Measurements from ENCODE around the gene EFHC1. TPM values are rescaled to one million over a fixed set of nuclear protein-coding genes. Genes with fewer than 3 reads are reported as not detected.

The EFHC1 gene
- total RNA-seq, 1 experiment from 2014 or later = 12.4 TPM

- ChIA-PET CTCF (no interaction called here), POLR2A (no interaction called here), RAD21 (ENCODE audit: low non-redundant PET in 1 of 2, low total read pairs in 2 of 2, uncharacterized antibody in 2 of 2, unreplicated experiment in 2 of 2) (no interaction called here)
- no TSS peak for BruUV-seq (replicated peaks)
- intact Hi-C loops (cut with micrococcal nuclease) = no loop called here
- H3K36me3 ChIP-seq (ENCODE audit: control insufficient read depth in 1 of 2, insufficient read depth in 2 of 2, low read length in 2 of 2) = no peaks in the 10 kb centered on the region
- no peak overlapping the region for H3K4me2 ChIP-seq (ENCODE audit: low read length)
- H3K27ac ChIP-seq (ENCODE audit: low read depth, low read length) = no peak overlapping the region
- H3K9me2 ChIP-seq (ENCODE audit: insufficient read depth) = no peaks in the 10 kb centered on the region
- no peaks in the 10 kb centered on the region for H3K4me1 ChIP-seq (ENCODE audit: control insufficient read depth in 1 of 2, insufficient read depth in 2 of 2, low read length in 2 of 2)
- no peak for TF ChIP-seq EZH2phosphoT487 (IDR thresholded peaks at IDR 0.05; ENCODE audit: borderline replicate concordance)
- H2AFZ ChIP-seq (ENCODE audit: low read depth, low read length, poor library complexity, severe bottlenecking) = no peak overlapping the region
- H3K79me2 ChIP-seq (ENCODE audit: insufficient read depth, low read length) = no peaks in the 10 kb centered on the region
- ATAC-seq (no peak), DNase-seq (ENCODE audit: low read depth, low spot score) (no peak)
- no peaks in the 10 kb centered on the region for H4K20me1 ChIP-seq (ENCODE audit: insufficient read depth)
- H3K9me3 ChIP-seq (ENCODE audit: control insufficient read depth in 1 of 2, insufficient read depth in 1 of 2, low read depth in 1 of 2, low read length in 2 of 2) = no peaks in the 10 kb centered on the region
- no peaks in the 10 kb centered on the region for H3K27me3 ChIP-seq (ENCODE audit: insufficient read depth, low read length)
- no peak overlapping the region for H3K4me3 ChIP-seq (replicated peaks in 1 of 2; ENCODE audit: low read depth in 1 of 2, low read length in 2 of 2)
- no peak overlapping the region for H3K9ac ChIP-seq (ENCODE audit: low read length)
These were observed 46.9 kb upstream of the EFHC1 start for GRCh38 chr6:52373151-52373690.

GRCh38 chr6:52374247-52374646, 45.9 kb upstream of the EFHC1 start:
- Histone ChIP-seq H3K9me3 (ENCODE audit: control insufficient read depth in 1 of 2, insufficient read depth in 1 of 2, low read depth in 1 of 2, low read length in 2 of 2) (no peaks in the 10 kb centered on the region), H3K27ac (ENCODE audit: low read depth, low read length) (no peak overlapping the region), H2AFZ (ENCODE audit: low read depth, low read length, poor library complexity, severe bottlenecking) (no peak overlapping the region), H3K9ac (ENCODE audit: low read length) (no peak overlapping the region), H3K36me3 (ENCODE audit: control insufficient read depth in 1 of 2, insufficient read depth in 2 of 2, low read length in 2 of 2) (no peaks in the 10 kb centered on the region), H3K27me3 (ENCODE audit: insufficient read depth, low read length) (no peaks in the 10 kb centered on the region), H3K4me3 (replicated peaks in 1 of 2; ENCODE audit: low read depth in 1 of 2, low read length in 2 of 2) (no peak overlapping the region), H3K4me2 (ENCODE audit: low read length) (no peak overlapping the region), H3K9me2 (ENCODE audit: insufficient read depth) (no peaks in the 10 kb centered on the region), H3K4me1 (ENCODE audit: control insufficient read depth in 1 of 2, insufficient read depth in 2 of 2, low read length in 2 of 2) (no peaks in the 10 kb centered on the region), H3K79me2 (ENCODE audit: insufficient read depth, low read length) (no peaks in the 10 kb centered on the region), H4K20me1 (ENCODE audit: insufficient read depth) (no peaks in the 10 kb centered on the region)
- DNase-seq (ENCODE audit: low read depth, low spot score) (no peak), ATAC-seq (no peak)
- no TSS peak for BruUV-seq (replicated peaks)
- ChIA-PET CTCF (no interaction called here), RAD21 (ENCODE audit: low non-redundant PET in 1 of 2, low total read pairs in 2 of 2, uncharacterized antibody in 2 of 2, unreplicated experiment in 2 of 2) (no interaction called here), POLR2A (no interaction called here)
- no peak for TF ChIP-seq YY1 (IDR thresholded peaks at IDR 0.05; ENCODE audit: extremely low read depth, insufficient replicate concordance, low read depth, low read length)
- TF ChIP-seq, protein P1, sequence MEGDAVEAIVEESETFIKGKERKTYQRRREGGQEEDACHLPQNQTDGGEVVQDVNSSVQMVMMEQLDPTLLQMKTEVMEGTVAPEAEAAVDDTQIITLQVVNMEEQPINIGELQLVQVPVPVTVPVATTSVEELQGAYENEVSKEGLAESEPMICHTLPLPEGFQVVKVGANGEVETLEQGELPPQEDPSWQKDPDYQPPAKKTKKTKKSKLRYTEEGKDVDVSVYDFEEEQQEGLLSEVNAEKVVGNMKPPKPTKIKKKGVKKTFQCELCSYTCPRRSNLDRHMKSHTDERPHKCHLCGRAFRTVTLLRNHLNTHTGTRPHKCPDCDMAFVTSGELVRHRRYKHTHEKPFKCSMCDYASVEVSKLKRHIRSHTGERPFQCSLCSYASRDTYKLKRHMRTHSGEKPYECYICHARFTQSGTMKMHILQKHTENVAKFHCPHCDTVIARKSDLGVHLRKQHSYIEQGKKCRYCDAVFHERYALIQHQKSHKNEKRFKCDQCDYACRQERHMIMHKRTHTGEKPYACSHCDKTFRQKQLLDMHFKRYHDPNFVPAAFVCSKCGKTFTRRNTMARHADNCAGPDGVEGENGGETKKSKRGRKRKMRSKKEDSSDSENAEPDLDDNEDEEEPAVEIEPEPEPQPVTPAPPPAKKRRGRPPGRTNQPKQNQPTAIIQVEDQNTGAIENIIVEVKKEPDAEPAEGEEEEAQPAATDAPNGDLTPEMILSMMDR (IDR thresholded peaks at IDR 0.05 in 2 of 3, conservative IDR thresholded peaks at IDR 0.05 in 1 of 3; ENCODE audit: borderline replicate concordance in 1 of 3, insufficient read depth in 1 of 3, low read depth in 2 of 3, low read length in 2 of 3) = no peak
- no peak for TF ChIP-seq MAX (IDR thresholded peaks at IDR 0.05)
- TF ChIP-seq EZH2phosphoT487 (IDR thresholded peaks at IDR 0.05; ENCODE audit: borderline replicate concordance) = no peak
- TF ChIP-seq POLR2AphosphoS5 (IDR thresholded peaks at IDR 0.05; ENCODE audit: low read depth, low read length) = no peak
- TF ChIP-seq FOSL1 (IDR thresholded peaks at IDR 0.05; ENCODE audit: low read depth) = no peak
- TF ChIP-seq CBX3 (IDR thresholded peaks at IDR 0.05; ENCODE audit: low read depth) = no peak
- TF ChIP-seq, protein P2, sequence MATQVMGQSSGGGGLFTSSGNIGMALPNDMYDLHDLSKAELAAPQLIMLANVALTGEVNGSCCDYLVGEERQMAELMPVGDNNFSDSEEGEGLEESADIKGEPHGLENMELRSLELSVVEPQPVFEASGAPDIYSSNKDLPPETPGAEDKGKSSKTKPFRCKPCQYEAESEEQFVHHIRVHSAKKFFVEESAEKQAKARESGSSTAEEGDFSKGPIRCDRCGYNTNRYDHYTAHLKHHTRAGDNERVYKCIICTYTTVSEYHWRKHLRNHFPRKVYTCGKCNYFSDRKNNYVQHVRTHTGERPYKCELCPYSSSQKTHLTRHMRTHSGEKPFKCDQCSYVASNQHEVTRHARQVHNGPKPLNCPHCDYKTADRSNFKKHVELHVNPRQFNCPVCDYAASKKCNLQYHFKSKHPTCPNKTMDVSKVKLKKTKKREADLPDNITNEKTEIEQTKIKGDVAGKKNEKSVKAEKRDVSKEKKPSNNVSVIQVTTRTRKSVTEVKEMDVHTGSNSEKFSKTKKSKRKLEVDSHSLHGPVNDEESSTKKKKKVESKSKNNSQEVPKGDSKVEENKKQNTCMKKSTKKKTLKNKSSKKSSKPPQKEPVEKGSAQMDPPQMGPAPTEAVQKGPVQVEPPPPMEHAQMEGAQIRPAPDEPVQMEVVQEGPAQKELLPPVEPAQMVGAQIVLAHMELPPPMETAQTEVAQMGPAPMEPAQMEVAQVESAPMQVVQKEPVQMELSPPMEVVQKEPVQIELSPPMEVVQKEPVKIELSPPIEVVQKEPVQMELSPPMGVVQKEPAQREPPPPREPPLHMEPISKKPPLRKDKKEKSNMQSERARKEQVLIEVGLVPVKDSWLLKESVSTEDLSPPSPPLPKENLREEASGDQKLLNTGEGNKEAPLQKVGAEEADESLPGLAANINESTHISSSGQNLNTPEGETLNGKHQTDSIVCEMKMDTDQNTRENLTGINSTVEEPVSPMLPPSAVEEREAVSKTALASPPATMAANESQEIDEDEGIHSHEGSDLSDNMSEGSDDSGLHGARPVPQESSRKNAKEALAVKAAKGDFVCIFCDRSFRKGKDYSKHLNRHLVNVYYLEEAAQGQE (IDR thresholded peaks at IDR 0.05; ENCODE audit: low read depth) = no peak
- TF ChIP-seq SRF (IDR thresholded peaks at IDR 0.05; ENCODE audit: low read depth) = no peak
- no peak for TF ChIP-seq EZH2 (IDR thresholded peaks at IDR 0.05)
- TF ChIP-seq EGR1 (IDR thresholded peaks at IDR 0.05; ENCODE audit: low read depth) = no peak
- no peak for TF ChIP-seq ELF1 (IDR thresholded peaks at IDR 0.05; ENCODE audit: borderline replicate concordance, low read depth)
- no peak for TF ChIP-seq JUND (IDR thresholded peaks at IDR 0.05)
- no peak for TF ChIP-seq ZNF274 (IDR thresholded peaks at IDR 0.05; ENCODE audit: low read depth, low read length)
- no peak for TF ChIP-seq SIN3A (IDR thresholded peaks at IDR 0.05; ENCODE audit: low read depth)
- no peak for TF ChIP-seq ZFX (IDR thresholded peaks at IDR 0.05)
- intact Hi-C loops (cut with micrococcal nuclease) = no loop called here

Measured in HCT116 (cell line).